Body of pancreas (tissue), 4 donors: Measurements from ENCODE around the gene CYP4F12.

Source experiments
- POLR2A ChIP-seq, 3 donors: fragments of 450-650 bp; IDR thresholded peaks; one replicate each; pipeline ENCODE4 v1.6.1; 2016; ENCODE audit warnings: antibody characterized with exemption in 3 of 3, mild to moderate bottlenecking in 2 of 3
- TF ChIP-seq, protein P1 (sequence below), 7 experiments: fragments of 450-650 bp in 4 of 7; fragments of 200-600 bp in 3 of 7; sonication (generic) in 3 of 7; IDR thresholded peaks; one replicate each; pipeline ENCODE4 v1.5.1; 2016 to 2019; ENCODE audit warnings: antibody characterized with exemption in 7 of 7

DNA sequence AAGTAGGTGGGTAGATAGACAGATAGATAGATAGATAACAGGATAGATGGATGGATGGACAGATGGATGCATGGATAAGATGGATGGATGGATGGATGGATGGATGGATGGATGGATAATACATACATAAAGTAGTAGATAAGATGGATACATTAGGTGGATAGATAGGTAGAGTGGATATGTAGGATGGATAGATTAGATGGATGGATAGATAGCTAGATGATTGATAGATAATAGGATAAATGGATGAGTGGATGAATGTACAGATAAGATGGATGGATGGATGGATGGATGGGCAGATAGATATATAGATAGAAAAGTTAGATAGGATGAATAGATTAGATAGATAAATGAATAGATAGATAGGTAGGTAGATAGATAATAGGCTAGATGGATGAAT is 30.1 kb upstream of the CYP4F12 start:
- TF ChIP-seq, protein P1, sequence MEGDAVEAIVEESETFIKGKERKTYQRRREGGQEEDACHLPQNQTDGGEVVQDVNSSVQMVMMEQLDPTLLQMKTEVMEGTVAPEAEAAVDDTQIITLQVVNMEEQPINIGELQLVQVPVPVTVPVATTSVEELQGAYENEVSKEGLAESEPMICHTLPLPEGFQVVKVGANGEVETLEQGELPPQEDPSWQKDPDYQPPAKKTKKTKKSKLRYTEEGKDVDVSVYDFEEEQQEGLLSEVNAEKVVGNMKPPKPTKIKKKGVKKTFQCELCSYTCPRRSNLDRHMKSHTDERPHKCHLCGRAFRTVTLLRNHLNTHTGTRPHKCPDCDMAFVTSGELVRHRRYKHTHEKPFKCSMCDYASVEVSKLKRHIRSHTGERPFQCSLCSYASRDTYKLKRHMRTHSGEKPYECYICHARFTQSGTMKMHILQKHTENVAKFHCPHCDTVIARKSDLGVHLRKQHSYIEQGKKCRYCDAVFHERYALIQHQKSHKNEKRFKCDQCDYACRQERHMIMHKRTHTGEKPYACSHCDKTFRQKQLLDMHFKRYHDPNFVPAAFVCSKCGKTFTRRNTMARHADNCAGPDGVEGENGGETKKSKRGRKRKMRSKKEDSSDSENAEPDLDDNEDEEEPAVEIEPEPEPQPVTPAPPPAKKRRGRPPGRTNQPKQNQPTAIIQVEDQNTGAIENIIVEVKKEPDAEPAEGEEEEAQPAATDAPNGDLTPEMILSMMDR (IDR thresholded peaks at IDR 0.05) = no peak
- no peak for TF ChIP-seq POLR2A (IDR thresholded peaks at IDR 0.05)
